AG10803 (cell line): ENCODE results near the gene C2CD4D.
A peak's percentile ranks its signal among the peaks of the same experiment; 100 is the strongest.

Source experiments
- DNase-seq: peaks from one replicate; pipeline ENCODE4 v3.0.0; 2010; ENCODE audit warnings: low read depth
- H3K4me3 ChIP-seq: 2 replicates; pipeline ENCODE4 v1.5.1; 2011; ENCODE audit warnings: mild to moderate bottlenecking, low read length, control low read depth
- CTCF ChIP-seq: conservative IDR thresholded peaks from 2 replicates; pipeline ENCODE4 v1.5.1; 2011; ENCODE audit warnings: mild to moderate bottlenecking, low read length, control low read depth, inconsistent platforms

The C2CD4D gene

GRCh38 chr1:151811181-151811580 lies 28.4 kb downstream of the C2CD4D start:
- no peak for TF ChIP-seq CTCF
- no peak overlapping the region for H3K4me3 ChIP-seq
- DNase-seq, result peak; percentile 30

- no peak overlapping the region for H3K4me3 ChIP-seq
- TF ChIP-seq CTCF, result no peak
- DNase-seq, result no peak
Observed at GRCh38 chr1:151809985-151810556, 29.5 kb downstream of the C2CD4D start.

GRCh38 chr1:151809290-151809984 lies 30.2 kb downstream of the C2CD4D start:
- no peak for DNase-seq
- TF ChIP-seq CTCF, result no peak

GRCh38 chr1:151807766-151808165 lies 31.9 kb downstream of the C2CD4D start:
- no peak overlapping the region for H3K4me3 ChIP-seq
- no peak for DNase-seq
- TF ChIP-seq CTCF, result no peak

More at GRCh38 chr1:151809290-151809984, 30.2 kb downstream of the C2CD4D start:
- H3K4me3 ChIP-seq, result no peak overlapping the region

GRCh38 chr1:151807131-151807530 lies 32.5 kb downstream of the C2CD4D start:
- TF ChIP-seq CTCF, result no peak
- no peak overlapping the region for H3K4me3 ChIP-seq
- DNase-seq, result no peak

GRCh38 chr1:151806170-151806569 lies 33.5 kb downstream of the C2CD4D start:
- no peak overlapping the region for H3K4me3 ChIP-seq
- no peak for TF ChIP-seq CTCF

More at GRCh38 chr1:151806170-151806569, 33.5 kb downstream of the C2CD4D start:
- no peak for DNase-seq
